DOHH2 (cell line): ENCODE measurements around the gene UNC13D.

Experiments used
- H3F3A ChIP-seq: fragments of 200-600 bp; sonication (generic), shearing (Covaris generic); 2 replicates; pipeline ENCODE4 v1.6.0; 2016; ENCODE audit warnings: antibody characterized with exemption, mild to moderate bottlenecking; ENCODE audit not compliant: control insufficient read depth, insufficient read depth
- H3K27ac ChIP-seq: fragments of 200-600 bp; sonication (generic); 2 replicates; pipeline ENCODE4 v1.5.1; 2014; ENCODE audit warnings: low read depth, mild to moderate bottlenecking, low read length, moderate library complexity
- H3K27me3 ChIP-seq: fragments of 200-600 bp; sonication (generic); 2 replicates; pipeline ENCODE4 v1.6.1; 2014; ENCODE audit warnings: mild to moderate bottlenecking, low read length, mixed read lengths; ENCODE audit not compliant: control insufficient read depth
- H3K36me3 ChIP-seq: fragments of 200-600 bp; sonication (generic); 2 replicates; pipeline ENCODE4 v1.6.1; 2014; ENCODE audit warnings: mild to moderate bottlenecking, low read length, moderate library complexity, mixed read lengths; ENCODE audit not compliant: control insufficient read depth
- H3K4me1 ChIP-seq: fragments of 200-600 bp; sonication (generic); 2 replicates; pipeline ENCODE4 v1.6.1; 2014; ENCODE audit warnings: mild to moderate bottlenecking, low read length, mixed read lengths; ENCODE audit not compliant: control insufficient read depth
- H3K4me2 ChIP-seq: fragments of 200-600 bp; sonication (generic); 2 replicates; pipeline ENCODE4 v1.6.0; 2014; ENCODE audit warnings: mild to moderate bottlenecking, low read length, moderate library complexity
- H3K4me3 ChIP-seq: fragments of 200-600 bp; sonication (generic); 2 replicates; pipeline ENCODE4 v1.5.1; 2014; ENCODE audit warnings: mild to moderate bottlenecking, low read length, mixed read lengths
- H3K79me2 ChIP-seq: fragments of 200-600 bp; sonication (generic); 2 replicates; pipeline ENCODE4 v1.6.1; 2014; ENCODE audit warnings: mild to moderate bottlenecking, low read length, mixed read lengths; ENCODE audit not compliant: control insufficient read depth
- H3K9me2 ChIP-seq: fragments of 200-600 bp; sonication (generic); replicated peaks from 2 replicates; pipeline ENCODE4 v1.6.1; 2014; ENCODE audit warnings: mild to moderate bottlenecking, low read length, mixed read lengths; ENCODE audit not compliant: control insufficient read depth
- H3K9me3 ChIP-seq: fragments of 200-600 bp; sonication (generic); 2 replicates; pipeline ENCODE4 v1.6.1; 2014; ENCODE audit warnings: antibody characterized with exemption, low read length, mixed read lengths; ENCODE audit not compliant: control insufficient read depth, insufficient read depth
- H4K20me1 ChIP-seq: fragments of 200-600 bp; sonication (generic); 2 replicates; pipeline ENCODE4 v1.6.0; 2014; ENCODE audit warnings: low read depth, mild to moderate bottlenecking, antibody characterized with exemption, low read length, moderate library complexity; ENCODE audit not compliant: control insufficient read depth, insufficient read depth
- CTCF ChIP-seq: fragments of 200-600 bp; sonication (generic); IDR thresholded peaks from one replicate; pipeline ENCODE4 v1.5.1; 2014; ENCODE audit warnings: antibody characterized with exemption, mild to moderate bottlenecking, low read depth, low read length; ENCODE audit not compliant: poor library complexity, severe bottlenecking
- EZH2phosphoT487 ChIP-seq: fragments of 200-600 bp; sonication (generic); IDR thresholded peaks from 2 replicates; pipeline ENCODE4 v1.6.1; 2017; ENCODE audit warnings: borderline replicate concordance, mild to moderate bottlenecking, antibody characterized with exemption, low read length, moderate library complexity, mixed read lengths

UNC13D gene

GRCh38 chr17:75838410-75838809, 5.8 kb downstream of the UNC13D start:
- no peaks in the 10 kb centered on the region for H3K36me3 ChIP-seq
- no peaks in the 10 kb centered on the region for H3K9me3 ChIP-seq
- H3K4me3 ChIP-seq: no peak overlapping the region
- no peaks in the 10 kb centered on the region for H3F3A ChIP-seq
- TF ChIP-seq CTCF (no peak), EZH2phosphoT487 (no peak)
- H4K20me1 ChIP-seq: no peaks in the 10 kb centered on the region
- no peak overlapping the region for H3K4me2 ChIP-seq
- no peak overlapping the region for H3K27ac ChIP-seq
- peaks cover 10% of the 10 kb centered on the region for H3K4me1 ChIP-seq
- no peaks in the 10 kb centered on the region for H3K27me3 ChIP-seq
- H3K79me2 ChIP-seq: no peaks in the 10 kb centered on the region
- H3K9me2 ChIP-seq: no peaks in the 10 kb centered on the region

GRCh38 chr17:75837899-75838298, 6.3 kb downstream of the UNC13D start:
- no peaks in the 10 kb centered on the region for H3K36me3 ChIP-seq
- no peak overlapping the region for H3K4me2 ChIP-seq
- no peaks in the 10 kb centered on the region for H3F3A ChIP-seq
- no peaks in the 10 kb centered on the region for H3K9me3 ChIP-seq
- TF ChIP-seq CTCF: no peak
- TF ChIP-seq EZH2phosphoT487: no peak
- H3K9me2 ChIP-seq: no peaks in the 10 kb centered on the region
- no peak overlapping the region for H3K4me3 ChIP-seq
- no peaks in the 10 kb centered on the region for H3K27me3 ChIP-seq
- H4K20me1 ChIP-seq: no peaks in the 10 kb centered on the region
- no peak overlapping the region for H3K27ac ChIP-seq
- no peaks in the 10 kb centered on the region for H3K79me2 ChIP-seq
- peaks cover 11% of the 10 kb centered on the region for H3K4me1 ChIP-seq

- no peaks in the 10 kb centered on the region for H3F3A ChIP-seq
- H3K4me1 ChIP-seq: peaks cover 20% of the 10 kb centered on the region
- no peak for TF ChIP-seq CTCF
- TF ChIP-seq EZH2phosphoT487: no peak
- H3K79me2 ChIP-seq: no peaks in the 10 kb centered on the region
- no peak overlapping the region for H3K27ac ChIP-seq
- H3K36me3 ChIP-seq: no peaks in the 10 kb centered on the region
- no peaks in the 10 kb centered on the region for H3K9me3 ChIP-seq
- H4K20me1 ChIP-seq: no peaks in the 10 kb centered on the region
- no peak overlapping the region for H3K4me2 ChIP-seq
- H3K4me3 ChIP-seq: no peak overlapping the region
- no peaks in the 10 kb centered on the region for H3K9me2 ChIP-seq
- no peaks in the 10 kb centered on the region for H3K27me3 ChIP-seq
Observed at GRCh38 chr17:75836605-75837004, 7.6 kb downstream of the UNC13D start.

- Histone ChIP-seq H3K4me2 (no peak overlapping the region), H3K9me3 (no peaks in the 10 kb centered on the region), H4K20me1 (no peaks in the 10 kb centered on the region), H3K9me2 (no peaks in the 10 kb centered on the region), H3K36me3 (no peaks in the 10 kb centered on the region), H3F3A (no peaks in the 10 kb centered on the region), H3K79me2 (no peaks in the 10 kb centered on the region), H3K27me3 (no peaks in the 10 kb centered on the region), H3K27ac (no peak overlapping the region), H3K4me1 (peaks cover 20% of the 10 kb centered on the region), H3K4me3 (no peak overlapping the region)
- TF ChIP-seq CTCF: no peak
- no peak for TF ChIP-seq EZH2phosphoT487
Observed at GRCh38 chr17:75835654-75835987, 8.6 kb downstream of the UNC13D start.
